ENCODE results near the gene NDUFC2.
A peak's percentile ranks its signal among the peaks of the same experiment; 100 is the strongest.
"Not testable (repeated sequence)": the region's sequence is repeated elsewhere in the genome, so short reads cannot be mapped to it uniquely, and the experiment has no call there.

NDUFC2 gene

DNA sequence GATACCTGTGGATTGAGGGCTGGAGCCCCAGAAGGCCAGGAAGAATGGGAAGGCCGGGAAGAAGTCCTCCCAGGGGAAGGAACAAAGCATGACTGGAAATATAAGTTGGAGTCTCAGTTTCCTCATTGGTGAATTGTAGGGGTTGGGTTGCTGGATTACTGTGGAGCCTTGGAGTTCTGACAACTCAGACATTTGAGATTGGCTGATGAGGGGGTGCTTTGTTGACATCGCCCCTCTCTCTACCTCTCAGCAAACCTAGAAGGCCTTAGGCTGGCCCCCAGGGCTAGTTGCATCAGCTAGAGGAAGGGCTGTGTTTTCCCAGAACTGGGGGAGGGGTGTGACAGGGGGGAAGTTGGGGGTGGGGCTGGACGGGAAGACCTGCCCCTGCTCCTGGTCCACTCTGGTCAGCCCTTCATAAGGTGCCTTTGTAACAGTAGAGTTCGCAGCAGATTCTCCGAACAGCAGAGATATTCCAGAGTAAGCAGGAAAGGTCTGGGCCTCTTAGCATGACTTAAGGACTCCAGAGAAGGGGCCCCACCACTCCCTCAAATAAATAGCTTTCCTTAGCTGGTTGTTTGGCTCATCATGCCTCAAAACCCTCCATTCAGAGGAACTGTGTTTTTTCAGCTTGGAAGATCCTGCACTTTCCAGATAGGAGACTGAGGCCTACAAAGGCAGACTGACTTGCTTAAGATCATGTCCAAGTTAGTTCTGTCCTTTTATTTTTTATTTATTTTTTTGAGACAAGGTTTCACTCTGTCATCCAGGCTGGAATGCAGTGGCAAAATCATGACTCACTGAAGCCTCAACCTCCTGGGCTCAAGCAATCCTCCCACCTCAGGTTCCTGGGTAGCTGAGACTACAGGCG is 28.5 kb downstream of the NDUFC2 start:
- no peak for DNase-seq

DNA sequence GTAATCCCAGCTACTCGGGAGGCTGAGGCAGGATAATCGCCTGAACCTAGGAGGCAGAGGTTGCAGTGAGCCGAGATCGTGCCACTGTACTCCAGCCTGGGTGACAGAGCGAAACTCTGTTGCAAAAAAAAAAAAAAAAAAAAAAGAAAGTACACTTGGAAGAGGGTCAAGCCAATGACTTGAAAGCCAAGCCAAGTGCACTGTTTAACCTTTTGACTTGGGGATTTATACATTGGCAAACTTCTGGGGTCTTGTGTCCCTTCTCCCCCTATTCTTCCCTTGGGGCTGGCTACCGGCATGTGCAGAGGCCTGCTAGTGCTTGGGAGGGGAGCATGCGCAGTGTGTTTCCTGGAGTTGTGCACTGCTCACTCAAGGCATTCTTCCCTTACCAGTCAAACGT is 30.3 kb downstream of the NDUFC2 start:
- DNase-seq = no peak

DNA sequence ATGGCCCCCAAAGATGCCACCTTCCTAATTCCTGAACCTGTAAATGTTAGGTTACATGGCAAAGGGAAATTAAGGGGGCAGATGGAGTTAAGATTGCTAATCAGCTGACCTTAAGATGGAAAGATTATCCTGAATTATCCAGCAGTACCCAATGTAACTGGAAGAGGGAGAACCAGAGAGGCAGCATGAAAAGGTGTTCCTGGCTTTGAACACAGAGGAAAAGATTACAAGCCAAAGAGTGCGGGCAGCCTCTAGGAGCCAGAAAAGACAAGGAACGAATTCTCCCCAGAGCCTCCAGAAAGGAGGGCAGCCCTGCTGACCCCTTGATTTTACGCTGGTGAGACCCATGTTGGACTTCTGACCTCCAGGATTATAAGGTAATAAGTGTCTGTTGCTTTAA is 31.1 kb downstream of the NDUFC2 start:
- DNase-seq = no peak

DNA sequence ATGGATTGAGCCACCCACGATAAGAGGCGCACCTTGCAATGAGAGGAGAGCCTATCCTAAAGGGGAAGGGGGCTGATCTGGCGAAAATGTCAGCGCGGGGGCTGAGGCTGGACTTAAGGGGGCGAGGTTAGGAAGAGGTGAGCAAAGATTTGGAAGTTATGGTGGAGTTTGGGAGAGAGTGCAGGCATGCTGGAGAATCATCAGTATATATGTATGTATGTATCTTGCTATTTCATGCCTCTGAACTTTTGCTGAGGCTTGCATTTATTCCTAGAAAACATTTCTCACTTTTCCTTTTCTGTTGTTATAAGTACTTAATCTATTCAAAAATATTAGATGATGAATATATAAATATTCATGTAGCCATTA is 33.2 kb downstream of the NDUFC2 start:
- DNase-seq = no peak

DNA sequence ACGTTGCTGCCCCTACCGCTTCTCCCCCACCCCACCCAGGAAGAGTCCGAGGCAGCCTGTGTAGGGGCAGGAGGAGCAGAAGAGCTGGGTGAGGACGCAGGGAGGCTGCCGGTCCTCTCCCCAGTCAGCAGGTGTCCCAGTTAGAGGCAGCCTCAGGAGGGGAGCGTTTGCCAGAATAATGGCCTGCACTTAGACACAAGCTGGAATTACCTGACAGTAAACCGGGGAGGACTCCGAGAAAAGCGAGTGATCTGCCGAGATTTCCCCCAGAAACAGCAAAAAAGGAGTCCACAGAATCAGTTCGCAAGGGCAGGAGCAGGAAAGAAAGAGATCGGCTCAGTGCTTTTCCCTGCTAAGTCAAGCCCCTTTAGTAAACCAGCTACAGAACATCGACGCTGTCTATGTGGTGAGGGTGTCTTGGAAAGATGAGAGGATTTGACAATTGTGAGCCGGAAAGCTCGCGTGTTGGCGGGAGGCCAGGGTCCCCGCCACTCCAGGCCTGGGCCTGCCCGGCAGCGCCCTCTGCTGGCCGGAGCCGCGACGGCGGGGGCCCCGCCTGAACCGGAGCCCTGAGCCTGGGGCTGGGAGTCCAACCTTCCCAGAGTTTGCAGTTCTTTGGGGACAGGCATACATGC is 33.7 kb downstream of the NDUFC2 start:
- DNase-seq = peak; percentile 55 to 69 (median 66)

DNA sequence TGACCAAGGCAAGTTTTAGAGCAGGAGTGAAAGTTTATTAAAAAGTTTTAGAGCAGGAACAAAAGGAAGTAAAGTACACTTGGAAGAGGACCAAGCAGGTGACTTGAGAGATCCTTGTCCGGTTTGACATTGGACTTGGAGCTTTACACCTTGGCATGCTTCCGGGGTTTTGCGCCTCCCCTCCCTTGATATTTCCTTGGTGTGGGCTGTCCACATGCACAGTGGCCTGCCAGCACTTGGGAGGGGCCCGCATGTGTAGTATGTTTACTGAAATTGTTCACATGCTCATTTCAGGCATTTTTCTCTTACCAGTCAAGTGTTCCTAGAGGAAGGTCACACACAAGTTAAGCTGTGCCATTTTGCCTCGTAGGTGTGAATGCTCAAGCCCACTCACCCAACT is 35.0 kb downstream of the NDUFC2 start:
- DNase-seq = no peak

DNA sequence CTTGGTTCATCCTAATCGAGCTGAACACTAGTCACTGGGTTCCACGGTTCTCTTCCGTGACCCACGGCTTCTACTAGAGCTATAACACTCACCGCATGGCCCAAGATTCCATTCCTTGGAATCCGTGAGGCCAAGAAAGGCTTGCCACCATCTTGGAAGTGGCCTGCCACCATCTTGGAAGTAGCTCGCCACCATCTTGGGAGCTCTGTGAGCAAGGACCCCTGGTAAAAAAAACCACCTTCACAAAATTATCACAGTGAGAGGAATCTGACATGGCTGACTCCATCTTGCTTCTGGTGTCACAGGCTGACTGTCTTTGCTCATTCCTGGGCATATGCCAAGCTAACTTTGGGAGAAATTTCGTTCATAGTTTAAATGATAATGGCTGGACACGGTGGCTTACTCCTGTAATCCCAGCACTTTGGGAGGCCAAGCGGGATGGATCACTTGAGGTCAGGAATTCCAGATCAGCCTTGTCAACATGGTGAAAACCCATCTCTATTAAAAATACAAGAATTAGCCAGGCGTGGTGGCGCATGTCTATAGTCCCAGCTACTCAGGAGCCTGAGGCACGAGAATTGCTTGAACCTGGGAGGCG is 37.7 kb downstream of the NDUFC2 start:
- no peak for DNase-seq

DNA sequence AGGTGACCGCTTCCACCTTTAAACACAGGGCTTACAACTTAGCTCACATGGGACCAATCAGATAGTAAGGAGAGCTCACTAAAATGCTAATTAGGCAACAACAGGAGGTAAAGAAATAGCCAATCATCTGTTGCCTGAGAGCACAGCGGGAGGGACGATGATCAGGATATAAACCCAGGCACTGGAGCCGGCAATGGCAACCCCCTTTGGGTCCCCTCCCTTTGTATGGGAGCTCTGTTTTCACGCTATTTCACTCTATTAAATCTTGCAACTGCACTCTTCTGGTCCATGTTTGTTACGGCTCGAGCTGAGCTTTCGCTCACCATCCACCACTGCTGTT is 38.3 kb downstream of the NDUFC2 start:
- not testable (repeated sequence) for DNase-seq

DNA sequence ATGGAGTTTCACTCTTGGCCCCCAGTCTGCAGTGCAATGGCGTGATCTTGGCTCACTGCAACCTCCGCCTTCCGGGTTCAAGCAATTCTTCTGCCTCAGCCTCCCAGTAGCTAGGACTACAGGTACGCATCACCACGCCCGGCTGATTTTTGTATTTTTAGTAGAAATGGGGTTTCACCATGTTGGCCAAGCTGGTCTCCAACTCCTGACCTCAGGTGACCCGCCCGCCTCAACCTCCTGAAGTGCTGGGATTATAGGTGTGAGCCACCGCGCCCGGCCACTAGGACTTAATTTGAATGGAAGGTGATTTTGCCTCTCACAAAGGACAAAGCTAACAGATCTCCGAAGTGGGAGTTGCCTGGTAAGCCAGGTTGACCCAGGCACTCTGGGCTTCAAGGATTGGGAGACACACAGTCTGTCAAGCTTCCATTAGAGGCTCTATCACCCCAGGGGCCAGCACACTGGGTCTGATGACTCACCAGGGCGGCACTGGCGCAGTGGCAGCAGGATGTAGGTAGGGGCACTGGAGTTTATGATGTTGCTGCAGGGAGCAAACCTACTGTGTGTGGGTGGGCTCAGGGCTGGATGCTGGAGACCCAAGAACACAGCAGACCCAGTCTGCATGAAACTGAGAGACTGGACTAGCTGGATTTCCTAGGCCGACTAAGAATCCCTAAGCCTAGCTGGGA is 38.8 kb downstream of the NDUFC2 start:
- no peak for DNase-seq

DNA sequence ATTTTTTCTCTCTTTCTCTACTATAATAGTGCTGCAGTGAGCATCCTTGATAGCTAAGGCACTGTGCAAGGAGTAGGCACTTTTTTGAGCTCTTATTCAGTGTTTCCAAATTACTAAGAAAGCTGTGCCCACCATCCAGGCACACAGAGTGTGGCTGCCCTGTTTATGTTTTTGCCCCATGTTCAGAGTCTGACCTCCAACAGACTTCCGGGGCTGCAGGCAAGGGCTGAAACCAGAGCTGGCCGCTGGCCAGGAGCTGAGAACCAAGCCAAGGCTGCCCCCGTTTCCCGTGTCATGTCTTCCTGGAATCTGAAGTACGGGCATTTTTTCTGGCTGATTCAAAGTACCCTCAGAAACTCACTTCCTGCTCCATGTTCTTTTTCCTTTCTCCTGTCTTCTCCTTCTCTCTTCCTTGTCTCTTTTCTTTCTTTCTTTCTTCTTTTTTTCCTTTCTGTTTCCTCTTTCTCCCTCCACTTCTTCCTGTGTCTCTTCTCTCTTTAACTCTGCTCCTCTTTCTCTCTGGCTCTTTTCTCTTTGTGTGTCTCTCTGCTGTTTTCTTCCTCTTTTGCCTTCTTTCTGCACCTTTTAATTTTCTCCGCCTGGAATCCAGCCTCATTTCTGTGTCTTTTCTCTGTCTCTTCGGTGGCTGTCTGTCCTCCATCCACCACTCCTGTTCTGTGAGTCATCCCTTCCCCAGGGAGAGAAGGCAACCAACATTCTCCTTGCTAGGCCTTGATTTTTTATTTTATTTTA is 39.6 kb downstream of the NDUFC2 start:
- DNase-seq = peak in 1 of 5 experiments; percentile 11

DNA sequence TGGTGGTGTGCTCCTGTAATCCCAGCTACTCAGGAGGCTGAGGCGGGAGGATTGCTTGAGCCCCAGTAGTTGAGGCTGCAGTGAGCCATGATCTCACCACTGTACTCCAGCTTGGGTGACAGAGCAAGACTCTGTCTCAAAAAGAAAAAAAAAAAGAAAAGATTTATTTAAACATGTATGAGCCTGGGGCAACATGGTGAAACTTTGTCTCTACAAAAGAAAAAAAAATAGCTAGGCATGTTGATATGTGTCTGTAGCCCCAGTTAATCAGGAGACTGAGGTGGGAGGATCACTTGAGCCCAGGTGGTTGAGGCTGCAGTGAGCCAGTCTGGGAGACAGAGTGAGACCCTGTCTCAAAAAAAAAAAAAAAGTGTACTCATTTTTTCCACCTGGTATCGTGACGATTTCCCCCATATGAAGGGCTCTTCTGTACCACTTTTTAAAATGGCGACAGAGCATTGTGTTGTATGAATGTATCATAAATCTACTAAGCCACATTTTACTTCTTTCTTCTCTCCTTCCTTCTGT is 40.2 kb downstream of the NDUFC2 start:
- peak in 1 of 5 experiments; percentile 5 for DNase-seq

DNA sequence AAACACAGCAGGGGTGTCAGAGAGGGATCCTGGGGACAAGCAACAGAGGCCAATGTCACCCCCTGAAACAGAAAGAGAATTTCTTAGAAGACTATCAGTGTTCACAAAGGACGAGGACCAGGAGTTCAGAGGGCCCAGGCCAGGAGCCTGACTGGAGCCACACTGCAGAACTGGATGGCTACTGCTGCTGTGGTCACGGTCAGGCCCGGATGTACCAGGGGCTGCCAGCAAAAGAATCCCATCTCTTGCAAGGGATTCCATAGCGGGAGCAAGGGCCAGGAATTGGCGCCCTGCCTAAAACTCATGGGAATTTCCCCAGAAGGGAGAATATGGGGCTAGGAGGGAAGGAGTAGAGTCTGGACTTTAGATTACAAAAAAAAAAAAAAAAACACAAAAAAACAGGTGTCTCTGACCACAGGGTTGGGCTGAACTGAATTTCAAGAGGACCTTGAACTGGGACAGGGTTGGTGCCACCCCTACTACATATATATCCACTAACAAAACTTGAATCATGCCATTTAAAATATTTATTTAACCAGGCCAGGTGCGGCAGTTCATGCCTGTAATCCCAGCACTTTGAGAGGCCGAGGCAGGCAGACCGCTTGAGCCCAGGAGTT is 40.9 kb downstream of the NDUFC2 start:
- no peak for DNase-seq

DNA sequence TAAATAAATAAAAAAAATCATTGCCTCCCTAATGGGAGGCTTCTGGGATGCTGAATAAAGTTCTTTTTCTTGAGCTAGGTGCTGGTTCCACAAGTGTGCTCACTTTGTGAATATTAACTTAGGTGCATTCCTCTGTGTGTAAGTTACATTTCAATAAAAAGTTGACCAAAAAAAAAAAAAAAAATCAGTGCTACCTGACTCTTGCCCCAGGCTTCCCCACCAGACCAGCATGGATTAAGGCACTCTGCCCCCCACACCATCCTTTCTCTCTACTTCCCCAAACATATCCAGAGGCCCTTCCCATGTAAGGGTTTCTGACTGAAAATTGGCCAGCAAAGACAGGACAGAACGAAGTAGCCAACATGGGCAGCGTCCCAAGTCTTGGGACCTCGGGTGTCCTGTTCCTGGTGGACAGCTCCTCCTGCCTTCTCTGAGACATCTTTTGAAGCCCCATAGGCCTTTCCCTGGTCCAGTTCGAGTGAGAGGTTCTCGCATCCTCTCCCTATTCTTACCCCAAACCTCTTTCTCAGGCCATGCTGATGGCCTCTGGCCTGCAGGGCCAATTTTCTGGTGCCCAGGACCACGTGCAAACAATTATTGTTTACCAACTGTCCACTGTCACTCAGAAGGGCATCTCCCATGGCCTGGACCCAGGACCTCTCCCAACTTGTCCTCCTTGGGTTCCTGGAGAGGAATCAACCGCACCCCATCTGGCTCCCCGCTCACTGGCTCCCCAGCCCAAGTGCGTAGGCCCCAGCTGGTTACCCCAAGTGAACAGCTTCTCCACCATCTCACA is 41.6 kb downstream of the NDUFC2 start:
- DNase-seq = no peak

DNA sequence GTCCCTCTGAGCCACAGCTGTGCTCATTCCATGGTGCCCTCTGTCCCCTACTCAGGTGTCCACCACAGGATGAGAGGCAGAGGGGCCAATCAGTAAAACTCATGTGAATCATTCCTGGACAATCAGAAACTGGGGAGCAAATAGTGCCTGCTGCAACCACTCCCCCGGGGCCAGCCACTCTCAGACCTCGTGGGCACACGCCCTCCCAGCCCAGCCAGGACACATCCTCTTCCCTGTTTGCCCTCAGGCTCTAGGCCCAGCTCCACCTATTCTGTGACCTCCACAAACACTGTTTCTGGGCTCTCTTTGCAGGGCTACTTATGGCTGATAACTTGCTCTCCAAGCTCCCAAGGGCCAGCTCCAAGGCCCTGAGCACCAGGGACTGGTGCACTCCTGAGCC is 42.6 kb downstream of the NDUFC2 start:
- DNase-seq = no peak

DNA sequence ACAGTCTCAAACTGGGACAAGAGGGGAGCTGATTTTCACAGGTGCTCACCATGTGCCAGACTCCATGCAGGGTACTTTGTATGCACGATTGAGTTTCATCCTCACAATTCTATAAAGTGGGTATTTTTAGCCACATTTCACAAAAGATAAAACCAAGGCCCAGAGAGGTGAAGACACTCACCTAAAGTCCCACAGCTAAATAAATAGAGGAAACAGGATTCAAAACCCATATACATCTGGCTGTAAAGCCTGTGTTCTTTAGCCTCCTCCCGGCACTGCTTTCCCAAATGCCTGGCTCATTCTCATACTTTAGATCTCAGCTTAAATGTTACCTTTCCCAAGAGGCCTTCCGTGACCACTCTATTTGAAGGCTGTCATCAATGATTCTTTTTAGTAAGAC is 43.3 kb downstream of the NDUFC2 start:
- DNase-seq = no peak

DNA sequence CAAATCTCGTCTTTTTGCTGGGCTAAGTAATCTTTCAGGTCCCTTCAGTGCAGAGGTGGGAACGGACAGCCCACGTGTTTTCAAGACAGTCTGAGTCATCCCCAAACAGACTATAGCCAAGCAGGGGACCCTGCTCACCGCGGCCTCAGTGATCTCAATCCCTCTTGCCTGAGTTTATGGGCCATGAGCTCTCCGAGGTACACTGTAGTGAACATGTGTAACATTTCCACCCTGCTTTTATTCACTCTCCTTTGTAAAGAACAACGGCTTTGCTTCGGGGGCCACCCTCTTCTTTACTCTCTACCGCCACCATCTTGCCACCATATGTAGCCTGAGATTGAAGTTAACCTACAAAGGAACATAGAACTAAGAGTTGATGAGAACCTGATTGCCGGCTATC is 45.0 kb downstream of the NDUFC2 start:
- DNase-seq = no peak

DNA sequence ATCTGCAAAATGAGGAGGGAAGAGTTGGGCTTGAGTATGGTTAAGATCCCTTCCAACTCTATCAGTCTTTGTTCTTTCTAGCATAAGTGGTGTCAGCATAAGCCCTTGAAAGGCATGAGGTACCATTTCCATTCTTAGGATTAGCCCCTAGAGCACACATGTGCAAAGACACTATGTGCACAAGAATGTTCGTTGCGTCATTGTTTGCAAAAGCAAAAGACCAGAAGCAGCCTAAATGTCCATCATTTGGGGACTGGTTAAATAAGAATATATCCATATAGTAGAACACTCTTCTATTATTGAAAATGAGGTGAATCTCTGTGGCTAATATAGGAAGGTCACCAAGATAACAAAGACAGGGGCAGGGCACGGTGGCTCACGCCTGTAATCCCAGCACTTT is 46.6 kb downstream of the NDUFC2 start:
- DNase-seq = no peak

DNA sequence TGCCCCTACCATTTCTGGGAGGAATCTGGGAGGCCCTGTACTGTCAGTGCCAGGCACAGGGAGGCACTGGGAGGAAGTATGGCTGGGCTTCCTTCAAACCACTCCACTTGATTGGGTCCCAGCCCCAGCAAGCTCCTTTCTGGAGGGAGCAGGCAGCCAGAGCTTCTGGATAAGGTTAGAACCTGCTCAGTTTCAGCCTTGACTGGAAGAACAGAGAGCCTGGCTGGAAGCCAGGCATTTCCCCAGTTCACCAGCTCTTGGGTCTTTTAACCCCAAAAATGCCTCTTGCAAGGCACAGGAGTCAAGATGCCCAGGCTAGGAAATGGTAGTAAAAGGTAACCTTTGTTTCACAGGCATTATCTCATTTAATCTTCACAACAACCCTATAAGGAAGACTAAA is 47.6 kb downstream of the NDUFC2 start:
- no peak for DNase-seq

DNA sequence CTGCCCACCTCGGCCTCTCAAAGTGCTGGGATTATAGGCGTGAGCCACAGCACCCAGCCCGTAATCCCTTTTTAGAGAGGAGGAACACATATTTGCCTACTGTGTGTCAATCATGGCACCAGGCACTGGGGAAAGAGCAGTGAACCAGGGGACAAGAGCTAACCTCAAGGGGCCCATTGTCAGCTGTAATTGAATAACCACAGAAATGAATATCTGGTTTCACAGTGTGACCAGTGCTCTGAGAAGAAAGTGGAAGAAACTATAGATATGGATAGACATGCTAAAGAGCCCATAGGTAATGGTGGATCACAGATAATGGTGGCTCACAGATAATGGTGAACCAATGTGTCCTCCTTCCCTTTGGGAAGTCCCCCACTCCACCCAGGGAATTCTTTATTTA is 48.0 kb downstream of the NDUFC2 start:
- no peak for DNase-seq

DNA sequence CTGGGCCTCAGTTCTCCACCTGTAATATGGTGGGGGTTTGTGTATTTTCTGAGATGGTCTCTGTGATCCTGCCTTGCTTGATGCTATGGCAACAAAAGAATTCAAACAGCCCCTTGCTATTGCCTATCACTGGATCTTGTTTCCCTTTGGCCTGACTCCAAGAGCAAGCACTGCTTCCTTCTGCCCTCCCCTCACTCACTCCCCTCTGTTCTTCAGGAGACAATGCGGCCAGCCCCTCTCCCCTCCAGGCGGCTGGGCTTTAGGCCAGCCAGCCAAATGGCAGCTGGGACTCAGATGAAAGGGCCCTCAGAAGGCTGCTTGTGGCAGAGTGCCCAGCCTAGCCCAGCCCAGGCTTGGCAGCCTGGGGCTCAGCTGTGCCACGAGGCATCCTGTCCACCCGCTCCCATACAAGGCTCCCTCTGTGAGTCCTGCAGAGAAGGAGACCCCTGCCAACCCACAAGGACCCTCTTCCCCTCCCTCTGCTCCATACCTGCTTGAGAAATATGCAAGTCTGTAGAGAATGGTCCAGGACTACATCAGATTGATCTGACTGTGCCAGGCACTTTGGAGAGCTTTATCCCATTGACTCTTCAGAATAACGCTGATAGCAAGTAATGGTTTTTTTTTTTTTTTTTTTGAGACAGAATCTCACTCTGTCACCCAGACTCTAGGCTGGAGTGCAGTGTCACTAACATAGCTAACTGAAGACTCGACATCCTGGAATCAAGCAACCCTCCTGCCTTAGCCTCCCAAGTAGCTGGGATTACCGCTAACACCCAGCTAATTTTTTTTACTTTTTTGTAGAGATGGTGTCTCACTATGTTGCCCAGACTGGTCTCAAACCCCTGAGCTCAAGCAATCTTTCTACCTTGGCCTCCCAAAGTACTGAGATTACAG is 49.0 kb downstream of the NDUFC2 start:
- no peak for DNase-seq
